ENCODE measurements around the gene PSEN1.

Gene PSEN1

DNA sequence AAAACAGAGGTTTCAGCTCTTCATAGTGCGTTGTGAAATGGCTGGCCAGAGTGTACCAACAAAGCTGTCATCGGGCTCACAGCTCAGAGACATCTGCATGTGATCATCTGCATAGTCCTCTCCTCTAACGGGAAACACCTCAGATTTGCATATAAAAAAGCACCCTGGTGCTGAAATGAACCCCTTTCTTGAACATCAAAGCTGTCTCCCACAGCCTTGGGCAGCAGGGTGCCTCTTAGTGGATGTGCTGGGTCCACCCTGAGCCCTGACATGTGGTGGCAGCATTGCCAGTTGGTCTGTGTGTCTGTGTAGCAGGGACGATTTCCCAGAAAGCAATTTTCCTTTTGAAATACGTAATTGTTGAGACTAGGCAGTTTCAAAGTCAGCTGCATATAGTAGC, 86.7 kb downstream of the PSEN1 start:
- DNase-seq: no peak

DNA sequence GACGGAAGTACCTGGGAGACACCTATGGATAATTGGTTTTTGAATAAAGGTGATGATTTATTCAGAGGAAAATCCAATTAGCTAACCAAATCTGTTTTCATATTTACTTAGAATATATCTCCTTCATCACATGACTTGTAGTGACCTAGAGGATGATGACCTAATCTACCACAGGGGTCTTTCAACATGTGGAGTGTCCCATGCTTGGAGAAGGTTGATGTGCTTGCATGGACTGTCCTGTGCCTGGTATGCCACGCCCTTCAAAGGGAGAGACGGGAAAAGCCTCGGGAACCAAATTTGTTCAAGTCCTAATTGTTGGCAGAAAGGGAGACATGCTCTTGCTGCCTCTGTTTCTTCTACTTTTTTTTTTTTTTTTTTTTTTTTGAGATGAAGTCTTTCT, 89.2 kb downstream of the PSEN1 start:
- no peak for DNase-seq

DNA sequence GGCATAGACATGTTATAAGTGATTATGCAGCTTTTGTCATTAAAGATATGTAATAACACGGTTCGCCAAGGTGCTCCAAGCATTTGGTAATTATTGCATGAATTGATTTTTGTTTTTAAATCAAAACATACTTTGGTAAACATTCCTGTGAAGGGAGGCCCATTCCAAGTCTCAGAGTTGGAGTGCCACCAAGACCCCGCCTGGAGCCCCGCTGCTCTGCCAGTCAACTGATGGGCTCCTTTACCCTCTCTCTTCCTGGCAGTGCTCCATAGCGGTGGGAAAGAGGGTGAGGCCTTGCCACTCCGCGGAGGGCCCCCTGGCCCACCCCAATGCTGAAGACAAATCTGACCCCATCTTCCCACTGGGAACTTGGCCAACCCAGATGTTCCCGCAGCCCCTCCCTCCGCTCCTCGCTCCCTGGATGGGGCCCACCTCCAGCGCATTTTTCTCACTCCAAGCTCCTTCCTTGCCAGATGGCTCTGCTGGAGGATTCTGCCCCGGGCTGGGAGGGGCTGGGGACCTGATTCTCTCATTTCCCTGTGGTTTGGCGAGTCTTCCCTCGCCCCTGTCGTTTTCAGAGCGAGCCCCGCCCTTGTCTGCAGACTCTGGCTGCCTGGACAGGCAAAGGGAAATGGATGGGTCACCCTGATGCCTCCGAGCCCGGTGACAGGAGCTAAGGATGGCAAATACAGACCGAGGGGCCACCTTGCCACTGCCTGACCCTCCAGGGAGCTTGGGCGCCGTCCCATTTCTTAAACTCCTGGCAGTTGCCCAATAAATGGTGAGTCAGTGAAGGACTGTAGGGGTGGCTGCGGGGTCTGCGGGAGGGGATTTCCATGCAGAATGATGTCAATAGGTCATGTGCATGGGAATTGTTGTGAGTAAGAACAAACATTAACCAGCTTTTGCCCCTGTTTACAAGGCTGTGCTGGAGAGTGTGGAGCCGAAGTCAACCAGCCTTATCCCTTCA, 91.8 kb downstream of the PSEN1 start:
- DNase-seq: no peak

DNA sequence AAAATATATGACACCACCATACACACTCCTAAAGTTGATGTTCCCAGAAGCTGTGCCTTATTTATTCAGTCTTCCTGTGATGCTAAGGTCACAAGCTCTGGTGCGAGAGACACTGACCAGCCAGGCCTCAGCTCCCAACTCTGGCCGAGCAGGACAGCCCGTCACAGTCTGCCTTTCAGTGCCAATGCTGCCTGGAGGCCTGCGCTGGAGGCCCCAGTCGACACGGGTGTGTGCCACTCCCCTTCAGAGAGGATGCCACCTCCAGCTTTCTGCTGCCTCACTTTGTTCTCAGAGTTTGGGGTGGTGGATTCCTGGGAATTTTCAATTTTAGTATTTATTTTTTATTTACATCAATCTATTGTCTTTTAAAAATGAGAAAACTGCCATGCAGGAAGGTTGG, 93.7 kb downstream of the PSEN1 start:
- DNase-seq: no peak

DNA sequence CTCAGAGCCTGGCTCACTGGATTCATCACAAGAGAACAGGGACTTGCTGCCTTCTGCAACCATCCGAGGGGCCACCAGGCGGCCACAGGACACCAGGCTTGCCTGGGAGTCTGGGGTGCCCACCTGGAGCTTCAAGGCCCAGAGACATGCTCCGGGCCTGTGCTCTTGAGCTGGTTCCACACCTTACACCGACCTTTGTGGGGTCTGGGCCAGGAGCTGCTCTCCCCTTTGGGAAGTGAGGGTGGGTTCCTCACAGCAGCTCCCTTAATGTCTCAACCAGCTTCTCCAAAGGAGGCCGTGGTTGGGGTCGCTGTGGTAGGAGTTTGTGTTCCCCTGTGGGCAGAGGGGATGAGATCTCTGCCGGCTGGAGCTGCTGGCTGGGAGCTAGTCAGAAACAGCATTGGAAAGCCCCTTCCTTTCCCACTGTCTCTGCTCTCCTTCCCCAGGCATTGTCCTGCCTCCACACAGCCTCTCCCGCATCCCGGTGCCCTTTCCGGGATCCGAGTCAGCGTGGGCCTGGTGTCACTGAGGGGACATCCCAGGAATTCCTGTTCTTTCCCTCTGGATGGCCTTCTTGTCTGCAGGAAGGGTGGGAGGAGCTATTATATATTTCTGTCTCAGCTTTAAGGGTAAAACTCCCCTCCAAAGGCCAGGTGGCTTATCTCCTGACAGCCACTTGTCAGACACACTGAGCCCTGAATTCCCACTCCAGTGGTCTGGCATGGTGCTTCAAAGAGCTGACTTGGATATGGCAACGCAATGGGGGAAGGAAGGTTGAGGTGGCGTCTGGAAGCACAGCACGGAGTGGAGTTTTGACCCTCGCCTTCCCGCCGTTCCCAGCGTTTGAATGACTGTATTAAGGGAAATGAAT, 95.9 kb downstream of the PSEN1 start:
- peak; percentile 51 for DNase-seq

DNA sequence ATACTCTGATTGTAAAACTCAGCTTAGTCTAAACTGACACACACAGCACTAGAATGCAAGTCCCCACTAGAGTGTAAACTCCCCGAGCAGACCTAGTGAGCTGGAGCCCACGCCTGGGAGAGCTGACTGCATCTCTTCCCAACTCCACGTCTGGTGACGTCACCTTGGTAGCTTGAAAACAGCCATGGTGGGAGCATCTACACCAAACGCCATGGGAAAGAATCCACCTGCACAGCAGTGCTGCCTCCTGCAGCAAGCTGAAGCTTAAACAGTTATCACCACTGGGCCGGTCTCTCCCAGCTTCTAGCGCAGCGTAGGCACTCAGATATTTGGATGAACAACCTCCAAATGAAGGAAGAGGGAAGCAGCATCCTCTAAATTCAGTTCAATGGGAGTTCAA, 96.7 kb downstream of the PSEN1 start:
- DNase-seq: no peak

DNA sequence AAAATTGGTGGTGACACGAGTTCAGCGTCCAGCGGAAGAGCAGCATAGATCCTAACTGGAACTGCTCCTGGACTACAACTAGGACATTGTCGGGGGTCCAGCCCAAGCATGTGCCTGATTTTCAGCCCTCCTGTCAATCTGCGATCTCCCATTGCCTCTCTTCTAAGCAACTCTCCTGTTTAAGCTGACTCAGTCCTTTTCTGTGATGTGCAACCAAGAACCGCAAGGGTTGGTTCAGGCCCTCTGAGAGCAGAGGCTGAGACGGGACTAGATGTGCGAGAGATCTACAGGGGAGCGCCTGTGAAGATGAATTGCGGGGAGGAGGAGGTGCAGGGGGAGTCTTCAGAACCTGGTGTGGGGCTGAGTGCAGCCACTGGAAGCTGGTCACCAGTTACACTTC, 97.3 kb downstream of the PSEN1 start:
- no peak for DNase-seq

DNA sequence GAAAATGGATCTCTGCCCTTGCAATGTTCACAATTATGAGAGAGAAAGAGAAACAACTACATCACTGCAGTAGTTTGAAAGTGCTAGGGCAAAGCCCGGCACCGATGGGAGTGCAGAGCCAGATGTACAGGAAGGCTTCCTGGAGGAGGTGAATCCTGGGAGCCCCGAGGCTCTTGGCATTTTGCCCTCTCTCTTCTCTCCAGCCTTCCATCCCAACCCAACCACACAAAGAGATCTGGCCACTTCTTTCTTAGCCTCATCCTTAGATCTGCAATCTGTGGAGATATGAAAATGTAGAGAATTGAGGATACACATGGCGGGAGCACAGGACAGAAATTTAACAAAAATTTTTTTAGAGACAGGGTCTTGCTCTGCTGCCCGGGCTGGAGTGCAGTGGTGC, 97.7 kb downstream of the PSEN1 start:
- DNase-seq: no peak

DNA sequence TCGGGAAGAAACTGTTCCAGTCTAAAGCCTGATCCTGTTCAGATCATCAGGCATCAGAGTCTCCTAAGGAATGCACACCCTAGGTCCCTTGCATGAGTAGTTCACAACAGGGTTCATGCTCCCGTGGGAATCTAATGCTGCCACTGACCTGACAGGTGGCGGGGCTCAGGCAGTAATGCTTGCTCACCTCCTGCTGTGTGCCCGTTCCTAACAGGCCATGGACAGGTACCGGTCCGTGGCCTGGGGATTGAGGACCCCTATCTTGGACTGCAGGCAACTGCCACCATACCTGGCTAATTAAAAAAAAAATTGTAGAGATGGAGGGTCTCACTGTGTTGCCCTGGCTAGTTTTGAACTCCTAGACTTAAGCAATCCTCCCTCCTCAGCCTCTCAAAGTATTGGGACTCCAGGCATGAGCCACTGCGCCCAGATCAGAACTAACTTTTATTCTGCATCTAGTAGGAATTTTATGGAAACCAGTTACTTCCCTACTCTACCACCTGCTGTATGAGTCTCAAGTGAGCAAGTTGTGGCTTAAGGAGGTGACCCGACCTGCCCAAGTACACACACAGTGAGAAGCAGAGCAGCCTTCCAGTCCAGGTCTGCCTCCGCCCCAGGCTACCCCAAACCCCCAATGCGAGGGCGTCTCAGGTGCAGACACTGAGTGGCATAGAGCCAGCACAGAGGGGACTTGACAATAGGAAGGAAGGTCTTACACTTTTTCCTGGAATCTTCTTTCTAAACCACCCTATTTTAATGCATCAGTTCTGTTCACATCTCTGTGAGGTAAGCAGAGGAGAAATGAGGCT, 98.5 kb downstream of the PSEN1 start:
- DNase-seq: no peak

DNA sequence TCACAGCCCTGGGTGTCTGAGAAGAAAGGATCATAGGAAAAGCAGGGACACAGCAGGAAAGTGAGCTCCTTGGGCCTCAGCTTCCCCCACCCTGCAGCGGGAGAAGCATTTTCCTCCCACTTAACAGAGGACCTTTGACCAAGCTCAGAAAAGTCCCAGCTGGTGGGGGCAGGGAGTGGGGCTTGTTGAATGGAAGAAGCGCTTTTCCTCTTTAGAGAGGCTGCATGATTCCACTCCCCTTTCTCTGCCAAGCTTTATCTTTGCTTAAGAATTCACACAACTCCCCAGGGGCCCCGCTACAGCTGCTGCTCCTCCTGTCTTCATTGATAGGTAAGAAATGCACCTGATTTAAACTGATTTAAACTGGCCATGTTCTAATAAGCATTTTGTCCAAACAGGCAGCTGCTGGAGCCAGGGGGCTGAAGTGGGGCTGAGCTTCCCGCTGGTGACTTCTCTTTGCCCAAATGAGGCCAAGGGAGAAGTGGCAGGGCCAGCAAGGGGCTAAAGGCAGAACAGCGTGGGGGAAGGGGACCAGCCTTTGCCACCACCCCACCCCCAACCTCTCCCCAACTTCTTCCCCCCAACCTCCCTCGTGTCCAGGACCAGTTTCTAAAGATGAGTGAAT, 99.3 kb downstream of the PSEN1 start:
- DNase-seq: no peak

DNA sequence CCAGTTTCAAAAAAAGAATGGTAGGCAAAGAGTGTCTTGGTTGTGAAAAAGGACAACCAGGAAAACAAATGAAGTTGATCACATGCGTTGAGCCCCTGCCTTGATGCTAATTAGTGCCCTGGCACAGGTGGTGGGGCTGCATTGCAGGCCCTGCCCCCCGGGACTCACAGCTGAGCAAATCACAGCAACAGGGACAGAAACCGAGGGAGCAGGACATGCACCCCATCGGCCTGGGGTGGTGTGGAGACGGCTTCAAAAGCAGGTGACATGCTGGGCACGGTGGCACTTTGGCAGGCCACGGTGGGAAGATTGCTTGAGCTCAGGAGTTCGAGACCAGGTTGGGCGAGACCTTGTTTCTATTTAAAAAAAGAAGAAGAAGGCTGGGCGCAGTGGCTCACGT, 99.8 kb downstream of the PSEN1 start:
- no peak for DNase-seq

DNA sequence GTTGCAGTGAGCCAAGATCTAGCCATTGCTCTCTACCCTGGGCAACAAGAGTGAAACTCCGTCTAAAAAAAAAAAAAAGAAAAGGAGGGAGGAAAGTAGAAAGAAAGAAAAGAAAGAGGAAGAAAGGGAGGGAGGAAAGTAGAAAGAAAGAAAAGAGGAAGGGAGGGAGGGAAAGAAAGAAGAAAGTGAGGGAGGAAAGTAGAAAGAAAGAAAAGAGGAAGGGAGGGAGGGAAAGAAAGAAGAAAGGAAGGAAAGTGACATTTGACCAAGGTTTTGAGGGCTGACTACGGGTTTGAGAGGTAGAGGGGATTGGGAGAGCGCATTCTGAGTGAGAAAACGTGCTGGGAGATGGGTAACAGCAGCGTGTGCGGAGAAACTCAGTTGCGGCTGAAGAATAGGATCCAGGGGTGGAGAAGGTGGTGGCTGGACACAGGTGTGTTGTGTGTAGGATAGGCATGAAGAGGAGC, 100.5 kb downstream of the PSEN1 start:
- no peak for DNase-seq

DNA sequence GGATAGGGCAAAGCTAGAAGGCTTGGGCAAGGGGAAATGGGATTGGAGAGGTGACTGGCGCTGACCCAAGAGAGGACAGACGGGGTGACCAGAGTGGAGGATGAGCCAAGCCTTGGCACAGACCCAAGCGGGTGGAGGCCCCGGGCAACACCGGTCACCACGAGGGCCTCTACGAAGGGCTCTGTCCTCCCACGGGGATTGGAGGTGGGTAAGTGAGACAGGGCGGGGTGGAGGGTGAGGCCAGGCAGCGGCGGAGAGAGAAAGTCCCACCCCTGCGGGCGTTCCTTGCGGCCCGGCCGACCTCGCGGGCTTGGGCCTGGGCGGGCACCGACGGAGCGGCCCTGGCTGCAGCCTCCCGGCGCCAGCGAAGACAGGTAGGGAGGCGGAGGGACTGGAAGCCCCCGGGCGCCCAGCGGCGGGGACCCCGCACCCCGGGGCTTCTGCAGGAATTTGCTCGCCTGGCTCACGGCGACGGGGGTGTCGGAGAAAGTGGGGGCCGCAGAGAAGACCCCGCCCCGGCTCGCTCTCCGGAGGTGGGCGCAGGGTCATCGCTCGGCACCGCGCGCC, 101.0 kb downstream of the PSEN1 start, which contains the start of gene PAPLN:
Gene PAPLN, plus strand, starts transcription at position 288 of the 567 bp plus-strand sequence. CDS start 2,273 bp downstream, outside the sequence.
- peak; percentile 62 for DNase-seq

DNA sequence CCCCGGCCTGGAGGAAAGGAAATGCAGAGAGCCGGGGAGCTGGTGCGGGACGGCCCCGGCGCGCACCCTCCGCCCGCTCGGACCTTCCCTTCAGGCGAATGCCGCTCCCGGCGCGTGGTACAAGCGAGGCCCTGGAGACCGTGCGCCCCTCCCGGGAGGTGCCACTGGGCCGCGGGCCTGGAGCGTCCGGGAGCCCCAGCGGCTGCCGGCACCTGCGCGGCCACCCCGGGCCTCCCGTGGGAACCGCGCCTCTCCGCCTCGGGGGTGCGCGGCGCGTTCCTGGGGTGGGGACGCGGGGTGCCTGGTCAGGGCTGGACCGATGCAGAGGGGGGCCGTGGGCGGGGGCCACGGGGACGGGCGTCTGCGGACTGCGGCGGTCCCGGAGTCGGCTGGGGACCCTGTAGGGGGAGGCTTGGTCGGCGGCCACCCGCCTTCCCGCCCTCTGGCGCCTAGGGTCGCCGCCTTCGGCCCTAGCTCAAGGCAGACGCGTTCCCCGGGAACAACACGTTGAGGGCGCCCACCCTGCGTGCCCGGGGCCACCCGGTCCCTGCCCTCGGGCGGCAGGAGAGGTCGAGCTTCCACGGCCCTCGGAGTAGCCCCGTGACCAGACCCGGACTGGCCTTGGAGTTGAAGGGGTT, 101.6 kb downstream of the PSEN1 start:
- no peak for DNase-seq

DNA sequence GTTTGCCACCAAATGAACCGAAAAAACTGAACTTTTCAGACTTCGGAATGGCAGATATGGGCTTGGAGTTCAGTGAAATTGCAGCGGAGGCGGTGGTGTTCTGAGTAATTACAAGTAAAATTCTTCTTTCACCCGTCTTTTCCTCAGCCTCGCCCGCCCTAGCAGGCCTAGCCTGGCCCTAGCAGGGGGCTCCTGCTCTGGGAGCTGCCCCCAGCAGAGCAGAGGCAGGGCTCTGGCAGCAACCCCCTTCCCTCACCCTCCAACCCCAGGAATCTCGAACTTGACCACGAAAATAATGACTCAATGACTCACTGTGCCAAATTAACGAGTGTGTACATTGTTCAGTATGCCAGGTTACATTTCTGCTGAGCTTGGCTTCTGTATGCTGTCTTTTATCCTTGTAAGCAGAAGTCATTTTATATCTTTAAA, 102.1 kb downstream of the PSEN1 start:
- peak; percentile 42 for DNase-seq

DNA sequence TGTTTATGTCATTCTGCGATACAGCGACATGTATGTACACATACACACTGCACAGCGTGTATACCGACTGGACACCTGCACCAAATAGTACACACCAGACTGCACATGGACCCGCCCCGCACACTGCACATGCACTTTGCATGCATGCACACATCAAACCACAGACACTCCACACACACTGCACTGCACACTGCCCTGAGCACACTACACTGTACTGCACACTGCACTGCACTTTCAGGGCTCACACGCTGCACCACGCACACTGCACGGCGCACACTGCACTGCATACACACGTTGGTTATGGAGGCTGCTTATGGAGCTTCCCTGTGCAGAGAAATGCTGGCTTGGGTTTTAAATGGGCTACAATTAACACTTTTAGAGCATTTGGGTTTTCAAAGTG, 102.6 kb downstream of the PSEN1 start:
- DNase-seq: no peak

DNA sequence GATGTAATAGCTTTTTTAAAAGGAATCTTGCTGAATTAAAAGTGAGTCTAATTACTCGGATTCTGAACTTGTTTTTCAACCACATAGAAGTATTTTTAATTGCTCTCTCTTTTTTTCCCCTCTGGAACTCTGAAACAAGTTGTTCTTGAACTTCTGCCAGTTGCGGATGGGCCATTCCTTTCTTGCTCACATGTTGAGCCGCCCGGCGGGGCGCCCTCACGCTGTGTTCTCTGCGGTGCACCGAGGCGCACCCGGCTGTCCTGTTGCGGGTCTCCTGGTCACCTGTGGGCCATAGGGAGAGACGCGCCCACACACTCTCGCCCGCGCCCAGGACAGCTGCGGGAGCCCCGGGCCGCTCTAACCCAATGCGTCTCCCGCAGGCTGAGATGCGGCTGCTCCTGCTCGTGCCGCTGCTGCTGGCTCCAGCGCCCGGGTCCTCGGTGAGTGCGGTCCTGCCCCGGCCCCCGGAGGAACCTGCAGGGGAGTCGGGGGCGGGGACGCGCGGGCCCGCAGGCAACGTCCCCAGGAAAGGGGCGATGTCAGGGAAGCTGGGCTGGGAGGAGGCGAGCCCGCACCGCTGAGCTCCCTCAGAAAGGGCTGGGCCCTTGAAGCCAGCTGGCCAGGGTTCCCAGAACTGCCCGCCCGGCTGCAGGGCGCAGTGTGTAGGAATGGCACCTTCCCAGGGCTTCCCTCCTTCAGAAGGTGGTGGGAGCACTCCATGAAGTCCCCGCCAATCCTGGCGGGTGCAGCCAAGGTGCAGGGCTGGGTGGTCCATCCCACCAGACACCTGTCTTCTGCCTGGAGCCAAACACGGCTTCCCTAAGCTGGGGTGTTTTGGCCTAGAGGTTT, 103.3 kb downstream of the PSEN1 start:
- DNase-seq: no peak

DNA sequence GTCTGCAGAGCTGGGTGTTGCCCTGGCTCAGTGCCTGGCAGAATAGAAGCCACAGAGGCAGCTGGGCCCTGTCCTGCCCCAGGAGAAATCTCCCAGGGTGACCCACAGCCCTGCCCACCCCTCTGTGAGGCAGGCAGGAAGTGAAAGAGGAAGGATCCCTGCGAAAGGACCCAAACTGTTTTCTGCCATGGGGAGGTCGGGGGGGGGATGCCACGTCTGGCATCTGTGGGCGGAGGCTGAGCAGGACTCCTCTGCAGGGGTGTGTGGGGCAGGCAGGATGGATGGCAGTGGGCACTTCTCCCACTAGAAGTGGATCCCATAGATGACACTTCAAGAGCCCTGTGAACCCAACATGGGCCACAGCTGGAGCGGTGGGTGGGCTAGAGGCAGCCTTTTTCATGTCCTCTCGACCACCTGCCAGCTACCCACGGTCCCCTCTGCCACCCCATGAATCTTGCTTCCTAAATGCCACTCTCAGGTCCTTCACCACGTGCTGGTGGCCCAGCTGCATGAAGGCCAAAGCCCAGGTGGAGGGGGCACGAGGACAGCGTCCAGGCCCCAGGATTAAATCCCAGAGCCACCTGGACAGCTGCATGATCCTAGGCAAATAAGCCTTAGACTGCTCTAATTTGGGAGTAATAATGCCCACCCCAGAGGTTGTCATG, 104.6 kb downstream of the PSEN1 start:
- DNase-seq: peak; percentile 37

DNA sequence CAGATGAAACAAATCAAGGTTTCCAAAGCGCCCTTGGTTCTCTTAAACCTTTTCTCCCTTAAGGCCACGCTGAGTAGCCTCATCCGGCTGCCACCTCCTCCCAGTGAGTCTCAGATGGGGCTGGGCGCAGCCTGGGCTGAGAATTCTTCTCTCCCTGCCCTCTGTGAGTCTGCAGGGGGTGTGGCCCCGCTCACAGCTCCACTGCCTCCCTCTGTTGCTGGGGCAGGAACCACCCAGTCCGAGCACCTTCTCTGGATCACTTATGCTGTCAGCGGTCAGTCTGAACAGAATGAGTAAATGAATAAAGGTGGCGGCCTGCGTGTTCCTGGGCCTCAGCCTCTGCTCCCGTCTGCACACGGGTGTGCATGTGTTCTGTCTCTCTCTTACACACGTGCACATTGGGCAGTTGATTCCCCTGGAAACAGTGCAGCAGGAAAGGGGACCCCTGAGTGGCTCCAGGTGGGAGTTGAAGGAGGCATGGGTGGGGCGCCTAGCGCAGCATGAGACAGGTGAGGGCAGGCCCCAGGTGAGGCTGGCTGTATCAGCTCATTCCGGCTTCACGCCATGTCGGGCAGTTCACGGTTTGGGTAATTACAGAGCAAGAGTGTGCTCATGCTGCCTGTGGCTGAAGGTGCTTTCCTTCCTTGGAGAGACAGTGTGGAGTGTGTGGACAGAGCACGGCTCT, 105.3 kb downstream of the PSEN1 start:
- no peak for DNase-seq
